HG03139 (cell line): ENCODE data around the gene ATP5PD.
"Not testable (repeated sequence)": the region's sequence is repeated elsewhere in the genome, so short reads cannot be mapped to it uniquely, and the experiment has no call there.

Source experiments
- ATAC-seq: cut with Tn5 transposase; IDR thresholded peaks from one replicate; pipeline ENCODE4 v1.9.1; 2021; ENCODE audit not compliant: unreplicated experiment

ATP5PD gene

DNA sequence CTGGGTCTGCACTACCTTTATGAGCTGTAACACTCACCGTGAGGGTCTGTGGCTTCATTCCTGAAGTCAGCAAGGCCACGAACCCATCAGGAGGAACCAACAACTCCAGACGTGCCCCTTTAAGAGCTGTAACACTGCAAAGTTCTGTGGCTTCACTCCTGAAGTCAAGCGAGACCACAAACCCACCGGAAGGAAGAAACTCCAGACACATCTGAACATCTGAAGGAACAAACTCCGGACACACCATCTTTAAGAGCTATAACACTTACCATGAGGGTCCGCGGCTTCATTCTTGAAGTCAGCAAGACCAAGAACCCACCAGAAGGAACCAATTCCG is 21.4 kb downstream of the ATP5PD start:
- ATAC-seq, result not testable (repeated sequence)

DNA sequence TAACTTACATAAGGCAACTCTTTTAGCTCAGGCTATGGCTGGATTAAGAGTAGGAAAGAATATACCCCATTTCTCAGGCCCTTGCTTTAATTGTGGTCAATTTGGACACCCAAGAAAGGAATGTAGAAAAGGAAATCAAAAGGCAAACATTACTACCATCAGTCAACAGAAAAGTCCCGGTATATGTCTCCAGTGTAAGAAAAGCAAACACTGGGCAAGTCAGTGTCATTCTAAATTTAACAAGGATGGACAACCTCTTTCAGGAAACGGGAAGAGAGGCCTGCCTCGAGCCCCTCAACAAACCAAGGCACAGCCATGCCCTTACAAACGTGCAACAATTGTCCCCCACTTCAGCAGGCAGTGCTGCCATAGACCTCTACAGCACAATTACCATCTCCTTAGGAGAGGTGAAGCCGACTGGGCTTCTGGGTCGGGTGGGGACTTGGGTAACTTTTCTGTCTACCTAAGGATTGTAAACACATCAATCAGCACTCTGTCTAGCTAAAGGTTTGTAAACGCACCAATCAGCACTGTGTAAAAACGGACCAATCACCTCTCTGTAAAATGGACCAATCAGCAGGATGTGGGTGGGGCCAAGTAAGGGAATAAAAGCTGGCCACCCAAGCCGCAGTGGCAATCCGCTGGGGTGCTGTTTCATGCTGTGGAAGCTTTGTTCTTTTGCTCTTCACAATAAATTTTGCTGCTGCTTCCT is 21.9 kb downstream of the ATP5PD start:
- no peak for ATAC-seq

DNA sequence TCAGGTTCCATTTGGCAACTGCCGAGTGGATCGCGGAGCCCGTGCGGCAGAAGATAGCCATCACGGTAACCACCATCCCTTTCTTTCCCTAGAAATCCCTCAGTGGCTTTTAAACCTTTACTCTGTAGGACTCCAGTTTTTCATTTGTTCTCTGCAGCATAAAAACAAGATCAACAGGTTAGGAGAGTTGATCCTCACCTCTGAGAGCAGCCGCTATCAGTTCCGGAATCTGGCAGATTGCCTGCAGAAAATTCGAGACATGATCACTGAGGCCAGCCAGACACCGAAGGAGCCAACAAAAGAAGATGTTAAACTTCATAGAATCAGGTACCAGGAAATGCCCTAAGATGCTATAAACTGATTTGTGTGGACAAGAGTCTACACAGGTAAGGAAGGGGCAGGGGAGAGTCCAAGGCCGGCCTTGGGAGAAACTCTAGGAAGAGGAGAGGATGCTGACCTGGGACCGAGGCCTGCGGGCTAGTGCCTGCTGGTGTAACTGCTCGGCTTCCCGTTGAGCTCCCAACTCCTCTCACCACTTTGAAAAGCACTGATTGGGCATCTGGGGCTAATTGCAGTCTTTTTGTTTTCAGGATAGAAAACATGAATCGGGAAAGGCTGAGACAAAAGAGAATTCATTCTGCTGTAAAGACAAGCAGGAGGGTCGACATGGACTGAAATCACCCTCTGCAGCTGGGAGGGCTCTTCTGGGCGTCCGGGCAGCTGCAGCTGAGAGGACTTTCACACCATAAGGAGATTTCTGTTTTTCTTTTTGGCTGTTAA is 26.2 kb downstream of the ATP5PD start:
- ATAC-seq, result no peak

DNA sequence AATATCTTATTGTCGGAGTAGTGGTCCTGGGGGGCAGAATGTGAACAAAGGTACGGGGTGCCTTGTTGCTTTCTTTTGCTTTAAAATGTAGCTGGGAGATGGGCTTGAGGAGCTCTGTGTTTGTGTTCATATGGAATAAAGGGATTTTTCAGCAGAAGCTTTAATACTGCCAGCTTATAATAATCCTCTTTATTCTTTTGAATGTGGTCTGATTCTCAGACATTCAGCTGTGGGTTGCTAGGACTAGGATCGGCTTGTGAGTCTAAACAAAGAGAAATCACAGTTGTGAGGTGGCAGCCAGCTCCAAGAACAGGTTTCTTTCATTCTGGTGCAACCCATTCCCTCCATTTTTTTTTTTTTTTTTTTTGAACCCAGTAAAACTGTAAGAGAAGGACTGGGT is 27.1 kb downstream of the ATP5PD start:
- no peak for ATAC-seq

DNA sequence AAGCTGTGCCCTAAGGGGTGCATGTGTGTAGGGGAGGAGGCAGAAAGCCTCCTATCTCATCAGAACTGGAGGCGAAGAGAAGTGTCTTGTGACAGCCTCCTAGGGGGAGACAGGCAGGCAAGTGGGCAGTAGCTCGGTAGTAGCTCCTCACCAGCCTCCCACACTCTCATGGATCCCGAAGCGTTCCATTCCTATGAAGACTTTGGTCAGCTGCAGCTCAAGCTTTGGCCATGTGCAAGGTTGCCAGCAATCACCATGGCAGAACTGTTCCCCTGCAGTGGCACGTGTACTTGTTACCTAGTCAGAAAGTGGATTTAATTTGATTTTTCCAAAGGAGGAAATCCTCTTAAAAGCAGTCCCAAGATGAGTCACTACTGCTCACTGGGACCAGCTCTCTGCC is 27.6 kb downstream of the ATP5PD start:
- ATAC-seq, result no peak

DNA sequence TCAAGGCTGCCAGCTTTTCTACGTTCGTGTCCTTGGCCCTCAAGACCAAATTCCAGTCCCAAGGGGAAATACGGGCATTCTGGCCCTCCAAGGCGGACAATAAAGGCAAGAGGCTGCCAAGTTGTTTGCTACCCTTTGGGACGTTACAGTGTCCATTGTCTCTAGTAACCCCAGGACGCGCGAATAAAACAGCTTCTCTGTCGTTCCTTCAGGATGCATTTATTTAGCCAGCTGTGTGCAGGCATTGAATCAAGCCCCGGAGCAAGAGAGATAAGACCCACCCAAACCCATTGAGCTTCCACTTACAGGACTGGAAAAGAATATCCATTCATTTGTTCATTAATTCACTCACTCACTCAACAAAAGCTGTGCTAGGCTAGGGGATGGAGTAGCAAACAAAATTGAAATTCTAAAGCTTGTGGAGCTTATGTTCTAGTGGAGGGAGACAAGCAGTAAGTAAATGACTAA is 33.6 kb downstream of the ATP5PD start:
- no peak for ATAC-seq

DNA sequence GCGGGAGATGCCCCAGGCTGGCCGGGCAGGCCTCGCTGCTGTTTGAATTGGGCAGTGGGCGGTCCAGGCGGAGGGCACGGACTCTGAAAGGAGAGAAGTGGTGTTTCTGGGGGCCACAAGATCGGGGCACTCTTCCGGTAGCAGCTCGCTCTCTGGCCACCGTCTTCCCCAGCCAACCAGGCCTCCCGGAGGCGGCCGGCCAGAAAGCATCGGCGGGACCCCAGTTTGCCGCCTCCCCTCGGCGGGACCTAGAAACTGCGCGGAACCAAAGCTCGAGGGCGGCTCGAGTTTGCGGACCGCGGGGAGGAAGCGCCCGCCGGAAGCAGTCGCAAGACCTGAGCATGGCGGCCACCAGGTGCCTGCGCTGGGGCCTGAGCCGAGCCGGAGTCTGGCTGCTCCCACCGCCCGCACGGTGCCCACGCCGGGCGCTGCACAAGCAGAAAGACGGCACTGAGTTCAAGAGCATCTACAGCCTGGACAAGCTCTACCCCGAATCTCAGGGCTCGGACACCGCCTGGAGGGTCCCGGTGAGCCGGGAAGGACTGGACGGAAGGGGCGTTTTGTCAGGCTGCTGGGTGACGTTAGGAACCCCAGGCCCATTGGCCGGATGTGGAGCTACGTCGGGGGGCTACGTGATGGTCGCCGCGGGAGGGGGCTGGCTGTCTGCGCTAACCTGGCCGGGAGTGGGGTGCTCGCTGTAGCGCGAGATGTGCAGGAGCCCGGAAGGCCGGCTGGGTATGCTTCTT is 34.2 kb downstream of the ATP5PD start, which contains the start of gene MRPL58:
MRPL58 (plus strand) TSS at position 325 of the 746 bp plus-strand sequence; CDS start at position 342, 17 bp downstream.
- ATAC-seq, result peak; percentile 71

DNA sequence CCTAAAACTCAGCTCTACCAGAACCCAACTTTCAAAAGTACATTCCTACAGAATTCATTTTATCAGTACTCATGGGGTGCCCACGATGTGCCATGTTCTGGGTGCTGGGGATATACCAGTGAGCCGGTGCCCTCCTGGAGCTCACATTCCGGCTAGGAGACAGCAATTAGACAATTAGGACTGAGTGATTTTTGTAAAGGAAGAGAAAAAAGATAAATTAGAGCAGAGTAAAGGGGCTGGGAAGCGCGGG is 34.7 kb downstream of the ATP5PD start:
- no peak for ATAC-seq

DNA sequence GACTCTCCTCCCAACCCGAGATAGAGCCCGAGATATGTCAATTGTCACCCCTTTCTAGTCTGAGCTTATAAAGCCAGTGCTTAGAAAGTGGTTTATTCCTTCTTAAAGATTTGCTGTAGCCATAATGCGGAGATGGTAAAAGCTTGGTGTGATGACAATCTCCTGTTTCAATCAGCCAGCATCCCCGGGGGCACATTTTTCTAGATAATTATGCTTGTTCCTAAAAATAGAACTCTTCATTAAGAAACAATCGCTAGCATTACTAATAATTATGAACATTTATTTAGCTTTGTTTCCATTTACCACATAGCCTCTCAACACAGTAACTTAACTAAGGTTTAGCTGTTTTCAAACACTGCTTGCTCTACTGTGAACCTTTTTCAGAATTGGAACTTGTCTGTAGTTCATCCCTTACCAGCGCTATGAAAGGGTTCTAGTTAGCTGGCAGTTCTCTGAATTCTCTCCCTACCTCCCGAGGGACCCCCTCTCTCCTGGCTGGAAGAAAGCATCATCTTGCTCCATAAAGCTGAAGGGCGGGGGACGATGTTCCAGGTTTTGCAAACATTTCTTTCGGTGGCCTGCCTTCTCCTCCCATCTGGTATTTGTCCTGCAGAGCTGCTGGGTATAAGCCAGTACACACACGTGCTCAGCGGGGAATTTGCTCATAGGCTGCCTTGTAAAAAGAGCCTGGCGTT is 35.2 kb downstream of the ATP5PD start:
- ATAC-seq, result no peak

DNA sequence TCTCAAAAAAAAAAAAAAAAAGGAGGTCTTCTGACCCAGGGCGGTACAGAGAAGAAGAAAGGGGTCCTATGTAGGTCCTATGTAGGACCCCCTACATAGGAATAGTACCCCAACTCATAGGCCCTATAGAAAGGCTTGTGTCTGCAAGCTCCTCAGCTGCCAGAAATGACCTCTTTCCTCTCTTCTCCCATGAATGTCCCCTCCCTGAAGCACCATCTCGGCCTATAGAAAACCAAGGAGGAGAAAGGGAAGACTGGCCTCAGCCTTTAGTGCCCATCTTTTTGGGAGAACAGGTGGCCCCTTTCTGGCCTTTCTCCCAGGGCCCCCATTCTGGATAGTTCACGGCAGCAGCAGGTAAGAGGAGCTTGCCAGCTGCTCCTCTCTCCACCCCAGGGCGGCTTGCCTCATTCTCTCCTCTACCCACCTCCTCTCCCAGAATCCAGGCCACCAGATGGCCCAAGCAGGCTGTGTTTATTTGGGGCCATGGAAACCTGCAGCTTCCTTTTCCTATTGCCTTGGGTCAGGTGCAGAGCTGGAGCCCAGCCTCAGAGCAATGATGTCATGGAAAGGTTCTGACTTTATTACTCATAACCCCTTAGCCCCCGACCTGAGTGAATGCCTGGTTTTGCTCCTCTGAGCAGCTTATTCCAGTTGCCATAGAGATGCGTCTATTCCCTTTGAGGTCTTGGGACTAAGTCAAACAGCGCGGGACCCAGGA is 35.9 kb downstream of the ATP5PD start:
- ATAC-seq, result no peak

DNA sequence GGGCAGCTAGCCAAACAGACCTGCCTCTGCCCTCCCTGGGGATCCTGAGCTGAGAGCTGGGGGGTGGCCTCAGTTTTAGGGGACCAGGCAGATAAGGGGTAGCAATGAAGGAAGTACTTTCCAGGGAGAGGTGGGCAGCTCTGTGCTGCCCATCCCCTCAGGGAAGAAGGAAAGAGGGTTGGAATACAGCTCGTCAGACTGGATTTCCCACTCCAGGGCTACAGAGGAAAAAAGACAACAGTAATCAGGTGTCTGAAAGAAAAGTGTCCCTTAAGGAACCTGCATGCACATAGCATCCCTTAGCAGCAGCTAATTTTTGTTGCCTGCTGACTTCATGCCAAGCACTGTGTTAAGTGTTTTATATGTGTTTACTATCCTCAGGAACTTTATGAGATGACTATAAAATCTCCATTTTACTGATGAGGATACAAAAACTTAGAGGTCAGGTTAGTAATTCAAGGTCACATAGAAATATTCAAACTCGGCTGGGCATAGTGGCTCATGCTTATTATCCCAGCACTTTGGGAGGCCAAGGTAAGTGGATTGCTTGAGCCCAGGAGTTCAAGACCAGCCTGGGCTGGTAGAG is 37.5 kb downstream of the ATP5PD start:
- no peak for ATAC-seq

DNA sequence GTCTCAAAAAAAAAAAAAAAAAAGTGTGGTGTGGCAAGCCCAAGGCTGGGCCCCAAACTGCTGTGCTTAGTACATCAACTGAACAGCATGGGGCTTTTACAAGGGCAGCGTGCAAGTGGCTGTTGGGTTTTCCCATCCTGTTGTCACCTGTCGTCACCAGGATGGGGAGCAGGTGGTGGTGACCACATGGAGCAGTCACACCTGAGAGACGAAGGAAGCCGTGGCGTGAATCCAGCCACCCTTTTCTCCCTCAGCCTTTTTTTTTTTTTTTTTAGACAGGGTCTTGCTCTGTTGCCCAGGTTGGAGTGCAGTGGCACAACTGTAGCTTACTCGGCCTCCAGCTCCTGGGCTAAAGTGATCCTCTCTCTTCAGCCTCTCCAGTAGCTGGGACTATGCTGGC is 38.4 kb downstream of the ATP5PD start:
- ATAC-seq, result no peak

DNA sequence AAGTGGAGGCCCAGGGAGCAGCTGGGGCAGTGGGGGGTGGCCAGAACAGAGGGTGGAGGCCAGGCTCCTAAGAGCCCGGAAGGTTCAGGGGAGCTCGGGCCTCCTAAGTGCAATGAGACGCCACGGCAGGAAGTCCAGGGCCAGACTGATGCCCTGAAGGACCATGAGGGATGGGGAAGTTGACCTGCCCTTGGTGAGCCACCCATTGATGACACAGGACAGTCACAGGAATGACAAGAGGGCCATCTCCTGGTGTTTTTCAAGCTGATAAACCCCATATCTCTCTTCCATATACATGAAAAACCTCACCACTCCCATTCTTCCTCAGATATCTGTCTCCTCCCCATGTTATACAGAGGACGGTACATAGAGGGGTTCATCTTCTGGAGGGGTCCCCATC is 40.1 kb downstream of the ATP5PD start:
- ATAC-seq, result no peak

DNA sequence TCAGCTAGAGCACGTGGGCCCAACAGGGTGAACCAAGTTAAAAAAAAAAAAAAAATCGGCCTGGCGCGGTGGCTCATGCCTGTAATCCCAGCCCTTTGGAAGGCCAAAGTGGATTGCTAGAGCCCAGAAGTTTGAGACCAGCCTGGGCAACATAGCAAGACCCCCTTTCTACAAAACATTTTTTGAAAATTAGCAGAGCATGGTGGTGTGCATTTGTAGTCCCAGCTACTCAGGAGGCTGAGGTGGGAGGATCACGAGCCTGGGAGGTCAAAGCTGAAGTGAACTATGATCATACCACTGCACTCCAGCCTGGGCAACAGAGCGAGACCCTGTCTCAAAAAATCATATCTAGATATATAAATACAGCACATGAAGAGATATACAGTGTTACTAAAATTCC is 40.7 kb downstream of the ATP5PD start:
- ATAC-seq, result not testable (repeated sequence)

DNA sequence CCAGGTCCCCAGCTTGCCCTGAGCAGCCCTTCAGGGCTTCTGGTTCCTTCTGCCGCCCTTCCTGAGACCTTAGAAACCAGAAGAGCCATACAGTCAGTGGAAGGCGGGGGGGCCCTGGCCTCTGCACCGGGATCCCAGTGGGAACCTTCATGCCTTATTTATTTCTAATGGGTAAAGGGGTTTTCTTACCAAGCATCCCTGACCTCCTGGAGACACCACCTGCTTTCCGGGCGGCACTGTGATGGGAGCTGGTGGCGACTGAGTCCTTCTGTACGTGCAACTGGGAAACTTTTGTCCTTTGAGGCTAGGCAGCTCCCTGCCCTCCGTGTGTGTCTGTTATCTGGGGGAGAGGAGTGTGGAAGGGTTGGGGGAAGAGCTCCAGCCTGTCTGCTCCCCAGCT is 41.5 kb downstream of the ATP5PD start:
- ATAC-seq, result no peak

DNA sequence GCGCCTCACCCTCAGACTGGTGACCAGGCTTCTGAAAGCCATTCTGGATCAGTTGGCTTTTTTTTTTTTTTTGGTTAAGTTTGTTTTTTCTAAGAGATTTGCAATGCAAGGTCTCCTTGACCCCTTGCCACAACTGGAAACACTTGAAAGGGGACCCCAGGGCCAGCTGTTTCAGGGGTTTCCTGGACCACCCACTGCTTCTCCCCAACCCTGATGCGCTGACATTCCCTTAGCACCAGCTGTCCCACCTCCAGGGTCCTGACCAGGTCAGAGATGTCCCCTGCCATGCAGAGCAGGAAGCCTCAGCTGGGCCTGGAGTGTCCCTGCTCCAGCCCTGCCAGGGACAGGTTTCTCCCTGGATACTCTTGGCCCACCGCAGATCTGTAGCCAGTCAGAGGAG is 42.4 kb downstream of the ATP5PD start:
- no peak for ATAC-seq

DNA sequence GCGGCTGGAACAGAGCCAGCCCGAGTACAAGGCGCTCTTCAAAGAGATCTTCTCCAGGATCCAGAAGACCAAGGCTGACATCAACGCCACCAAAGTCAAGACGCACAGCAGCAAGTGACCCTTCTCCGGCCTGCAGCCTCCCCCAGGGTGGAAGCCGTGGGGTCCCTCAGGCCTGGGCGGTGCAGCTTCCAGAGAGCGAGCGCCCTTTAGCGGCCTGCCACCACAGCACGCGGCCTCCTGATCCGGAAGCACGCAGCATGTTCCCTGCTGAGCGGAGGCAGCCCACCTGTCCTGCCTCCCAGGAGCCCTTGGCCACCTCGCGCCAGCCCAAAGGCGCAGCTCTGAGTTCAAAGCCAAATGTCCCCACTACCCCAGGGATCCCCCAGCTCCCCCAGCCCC is 42.8 kb downstream of the ATP5PD start:
- no peak for ATAC-seq

DNA sequence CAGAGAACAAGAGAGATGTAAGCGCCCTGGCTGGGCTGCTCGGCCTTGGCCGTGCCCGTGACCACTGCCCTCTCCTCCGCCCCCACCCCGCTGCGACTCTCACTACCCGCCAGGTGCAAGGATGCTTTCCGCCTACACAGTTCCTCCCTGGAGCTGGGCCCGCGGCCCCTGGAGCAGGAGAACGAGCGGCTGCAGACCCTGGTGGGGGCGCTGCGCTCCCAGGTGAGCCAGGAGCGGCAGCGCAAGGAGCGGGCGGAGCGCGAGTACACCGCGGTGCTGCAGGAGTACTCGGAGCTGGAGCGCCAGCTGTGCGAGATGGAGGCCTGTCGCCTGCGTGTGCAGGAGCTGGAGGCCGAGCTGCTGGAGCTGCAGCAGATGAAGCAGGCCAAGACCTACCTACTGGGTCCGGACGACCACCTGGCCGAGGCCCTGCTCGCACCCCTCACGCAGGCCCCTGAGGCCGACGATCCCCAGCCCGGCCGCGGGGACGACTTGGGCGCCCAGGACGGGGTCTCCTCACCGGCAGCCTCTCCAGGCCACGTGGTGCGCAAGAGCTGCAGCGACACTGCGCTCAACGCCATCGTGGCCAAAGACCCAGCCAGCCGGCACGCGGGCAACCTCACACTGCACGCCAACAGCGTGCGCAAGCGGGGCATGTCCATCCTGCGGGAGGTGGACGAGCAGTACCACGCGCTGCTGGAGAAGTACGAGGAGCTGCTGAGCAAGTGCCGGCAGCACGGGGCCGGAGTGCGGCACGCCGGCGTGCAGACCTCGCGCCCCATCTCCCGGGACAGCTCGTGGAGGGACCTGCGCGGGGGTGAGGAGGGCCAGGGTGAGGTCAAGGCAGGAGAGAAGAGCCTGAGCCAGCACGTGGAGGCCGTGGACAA is 43.5 kb downstream of the ATP5PD start:
- no peak for ATAC-seq
